K562 (cell line): ENCODE measurements around the gene HEBP1. TPM values are rescaled to one million over a fixed set of nuclear protein-coding genes. Genes with fewer than 3 reads are reported as not detected.

Experiments used
- ASH1L ChIP-seq: fragments of 450-650 bp; IDR thresholded peaks from 2 replicates; pipeline ENCODE4 v1.6.1; 2018; ENCODE audit warnings: borderline replicate concordance, mild to moderate bottlenecking, low read depth; ENCODE audit not compliant: partially characterized antibody
- BRD9 ChIP-seq: fragments of 450-650 bp; IDR thresholded peaks from 2 replicates; pipeline ENCODE4 v1.6.1; 2018; ENCODE audit warnings: low read depth; ENCODE audit not compliant: partially characterized antibody
- HOXB6 ChIP-seq: fragments of 250-450 bp; sonication (Bioruptor Pico); IDR thresholded peaks from 2 replicates; pipeline ENCODE4 v1.5.1; 2022; ENCODE audit warnings: mild to moderate bottlenecking, borderline replicate concordance
- JUND ChIP-seq, 2 experiments: IDR thresholded peaks; 2 replicates in 1 of 2; 3 replicates in 1 of 2; pipeline ENCODE4 v1.6.1; 2011; ENCODE audit warnings: borderline replicate concordance in 2 of 2, low read depth in 2 of 2, low read length in 2 of 2, improper control_type of control experiment in 1 of 2, missing biosample characterization in 1 of 2, missing genetic modification characterization in 1 of 2, missing genetic modification reagents in 1 of 2
- KHSRP ChIP-seq: fragments of 450-650 bp; IDR thresholded peaks from 2 replicates; pipeline ENCODE4 v1.6.1; 2017
- NR2C2 ChIP-seq, 2 experiments: fragments of 200-800 bp in 1 of 2; sonication (Bioruptor generic) in 1 of 2; sonication (generic) in 1 of 2; formaldehyde crosslinking in 1 of 2; IDR thresholded peaks; 2 replicates each; pipeline versions ENCODE4 v1.6.1 to v1.8.0; 2016 to 2022; ENCODE audit warnings: mild to moderate bottlenecking in 1 of 2, missing compliant biosample characterization in 1 of 2, missing genetic modification characterization in 1 of 2, missing genetic modification reagents in 1 of 2
- RCOR1 ChIP-seq, 2 experiments: IDR thresholded peaks; 2 replicates each; pipeline ENCODE4 v1.6.1; 2012; ENCODE audit warnings: low read depth in 2 of 2, low read length in 2 of 2, borderline replicate concordance in 1 of 2, improper control_type of control experiment in 1 of 2
- SOX6 ChIP-seq: fragments of 450-650 bp; IDR thresholded peaks from 2 replicates; pipeline ENCODE4 v1.6.1; 2014; ENCODE audit warnings: mild to moderate bottlenecking
- TBP ChIP-seq: optimal IDR thresholded peaks from 2 replicates; pipeline ENCODE3; 2011; ENCODE audit warnings: low read depth, low read length, improper control_type of control experiment
- TCF7 ChIP-seq: sonication (generic); IDR thresholded peaks from 2 replicates; pipeline ENCODE4 v1.6.1; 2016; ENCODE audit warnings: antibody characterized with exemption, borderline replicate concordance
- ZNF551 ChIP-seq: fragments of 250-450 bp; sonication (Bioruptor Pico); IDR thresholded peaks from 2 replicates; pipeline ENCODE4 v1.5.0; 2021; ENCODE audit warnings: mild to moderate bottlenecking, moderate library complexity
- ZZZ3 ChIP-seq: fragments of 450-650 bp; IDR thresholded peaks from 2 replicates; pipeline ENCODE4 v1.6.1; 2016; ENCODE audit warnings: antibody characterized with exemption, mild to moderate bottlenecking, moderate library complexity
- polyA plus RNA-seq, 8 experiments: library from polyadenylated mRNA; depleted of rRNA in 4 of 8; stranded (reverse) in 5 of 8; unstranded in 3 of 8; fragments of >200 nt; fragmentation: Nextera tagmentation in 2 of 8; fragmentation: Illumina TruSeq in 1 of 8; extraction: Ambion mirVana in 2 of 8; extraction: Trizol in 1 of 8; gene quantifications; 2 replicates each; pipeline versions ENCODE4 v1.2.1 to v1.2.3, GENCODE V29; 2011 to 2014; ENCODE audit warnings: inconsistent platforms in 1 of 8, missing spikeins in 1 of 8
- total RNA-seq, 7 experiments: library from RNA; depleted of rRNA in 6 of 7; stranded (reverse); fragments of >200 nt in 6 of 7; fragmentation: Illumina TruSeq in 2 of 7; extraction: Trizol in 2 of 7; gene quantifications; 2 replicates each; pipeline versions ENCODE4 v1.2.1 to v1.2.3, GENCODE V29; 2011 to 2021; ENCODE audit warnings: low replicate concordance in 1 of 7
- TF ChIP-seq, protein P1 (sequence below): fragments of 250-450 bp; sonication (Bioruptor Pico); IDR thresholded peaks from 2 replicates; pipeline ENCODE4 v1.5.0; 2021; ENCODE audit warnings: mild to moderate bottlenecking, moderate library complexity
- TF ChIP-seq, protein P2 (sequence below): fragments of 450-650 bp; formaldehyde crosslinking; IDR thresholded peaks from 2 replicates; pipeline ENCODE4 v1.4.0; 2020; ENCODE audit warnings: mild to moderate bottlenecking
- TF ChIP-seq, protein P3 (sequence below): fragments of 450-650 bp; IDR thresholded peaks from 2 replicates; pipeline ENCODE4 v1.6.1; 2018; ENCODE audit not compliant: partially characterized antibody
- TF ChIP-seq, protein P4 (sequence below): sonication (generic); formaldehyde crosslinking; IDR thresholded peaks from 2 replicates; pipeline ENCODE4 v1.8.1; 2023; ENCODE audit warnings: mild to moderate bottlenecking, missing genetic modification reagents

The HEBP1 gene
- total and polyA plus RNA-seq, 9 of the 15 experiments (the other 6 are each of a cell fraction or from before 2014, with no cell fraction given) = 1.1 to 10.1 (median 2.4) TPM

DNA sequence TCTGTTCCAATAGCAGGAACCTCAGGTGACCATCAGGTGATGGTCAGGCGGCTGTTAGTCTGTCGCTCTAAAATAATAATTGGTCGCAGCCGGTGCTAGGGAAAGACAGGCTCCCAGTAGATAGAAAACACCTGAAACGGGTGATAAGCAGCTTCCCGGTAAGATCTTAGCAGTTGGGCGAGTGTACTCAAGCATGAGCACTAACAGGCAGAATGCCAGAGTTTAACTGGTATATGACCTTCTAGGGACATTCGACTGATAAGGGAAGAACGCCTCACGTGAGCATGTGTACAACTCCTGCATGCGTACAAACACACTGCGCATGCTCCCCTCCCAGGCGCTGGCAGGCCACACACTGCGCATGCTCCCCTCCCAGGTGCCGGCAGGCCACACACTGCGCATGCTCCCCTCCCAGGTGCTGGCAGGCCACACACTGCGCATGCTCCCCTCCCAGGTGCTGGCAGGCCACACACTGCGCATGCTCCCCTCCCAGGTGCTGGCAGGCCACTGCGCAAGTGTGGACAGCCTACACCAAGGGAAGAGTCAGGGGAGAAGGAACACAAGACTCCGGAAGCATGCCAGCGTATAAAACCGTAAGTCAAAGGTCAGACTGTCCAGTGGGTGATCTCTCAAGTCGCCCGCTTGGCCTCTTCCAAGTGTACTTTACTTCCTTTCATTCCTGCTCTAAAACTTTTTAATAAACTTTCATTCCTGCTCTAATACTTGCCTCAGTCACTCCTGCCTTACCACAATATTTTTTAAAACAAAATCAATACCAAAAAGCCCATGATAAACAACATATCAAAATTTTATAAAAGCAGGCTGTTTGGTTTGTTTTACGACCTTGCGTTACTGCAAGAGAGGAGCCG is 72.6 kb downstream of the HEBP1 start (continued):
- TF ChIP-seq ZZZ3 (no peak), TBP (peak; percentile 61), KHSRP (no peak), ZNF551 (CRISPR knock-in tag) (no peak), ASH1L (no peak), RCOR1 (IDR thresholded peaks at IDR 0.05; ENCODE audit: borderline replicate concordance in 1 of 2, low read depth in 2 of 2, low read length in 2 of 2) (peak in 1 of 2 experiments; percentile 40; a peak in 1 of 4 replicates), NR2C2 (CRISPR knock-in tag; IDR thresholded peaks at IDR 0.05) (peak; percentile 52; the same call in 1 of the 2 replicates), NR2C2 (tag; IDR thresholded peaks at IDR 0.05) (peak; percentile 94), SOX6 (peak; percentile 59; the same call in 1 of the 2 replicates), HOXB6 (CRISPR knock-in tag) (no peak), BRD9 (no peak), TCF7 (no peak), JUND (IDR thresholded peaks at IDR 0.05; ENCODE audit: borderline replicate concordance, low read depth, low read length) (peak; percentile 25; the same call in 1 of the 2 replicates), JUND (tag; IDR thresholded peaks at IDR 0.05; ENCODE audit: borderline replicate concordance, low read depth, low read length) (no peak)
- TF ChIP-seq, protein P1, sequence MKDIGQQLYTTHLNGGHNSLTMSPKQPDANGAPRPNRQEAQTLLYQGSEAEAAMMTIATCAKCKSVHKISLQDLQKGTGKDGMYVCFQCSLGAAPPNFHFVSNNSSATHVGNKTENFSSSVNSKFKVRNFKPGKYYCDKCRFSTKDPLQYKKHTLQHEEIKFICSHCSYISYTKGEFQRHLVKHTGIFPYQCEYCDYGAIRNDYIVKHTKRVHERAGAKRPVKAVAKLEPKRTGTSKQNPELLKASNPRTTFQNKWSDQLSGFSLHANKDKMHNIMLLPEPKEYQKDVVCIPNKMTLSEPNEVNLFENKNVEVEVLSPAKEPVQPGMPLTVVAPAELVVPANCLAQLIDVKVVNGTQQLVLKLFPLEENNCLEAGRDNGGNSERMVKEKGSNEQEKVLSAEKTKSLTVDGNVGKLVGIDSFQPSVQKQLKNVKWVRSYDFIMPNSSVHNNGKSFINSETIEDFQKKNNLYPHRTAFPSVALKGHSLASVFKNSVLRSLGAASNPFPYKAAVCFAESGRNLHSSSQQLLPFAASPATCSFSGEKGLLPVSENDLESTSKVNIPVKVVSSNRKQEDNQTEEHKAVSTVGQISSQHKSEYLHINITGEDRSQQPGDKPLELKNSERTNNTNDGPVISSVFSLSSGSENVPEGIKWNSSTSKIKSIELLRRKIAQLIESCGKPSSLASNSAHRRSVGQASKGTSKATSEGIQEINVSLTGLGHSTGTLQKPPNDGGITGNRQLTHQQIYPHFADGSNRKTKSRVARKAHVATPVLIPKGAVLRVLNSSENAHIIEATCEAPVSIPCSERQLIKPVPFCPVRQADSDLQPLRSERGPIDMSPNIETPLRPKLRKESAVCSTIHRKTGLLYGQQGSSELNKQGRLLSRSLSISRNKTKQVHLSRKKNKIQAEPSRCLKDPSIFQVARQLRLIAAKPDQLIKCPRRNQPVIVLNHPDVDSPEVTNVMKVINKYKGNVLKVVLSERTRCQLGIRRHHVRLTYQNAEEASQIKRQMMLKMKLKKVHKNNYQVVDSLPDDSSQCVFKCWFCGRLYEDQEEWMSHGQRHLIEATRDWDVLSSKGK (CRISPR knock-in tag) = no peak
- TF ChIP-seq, protein P2, sequence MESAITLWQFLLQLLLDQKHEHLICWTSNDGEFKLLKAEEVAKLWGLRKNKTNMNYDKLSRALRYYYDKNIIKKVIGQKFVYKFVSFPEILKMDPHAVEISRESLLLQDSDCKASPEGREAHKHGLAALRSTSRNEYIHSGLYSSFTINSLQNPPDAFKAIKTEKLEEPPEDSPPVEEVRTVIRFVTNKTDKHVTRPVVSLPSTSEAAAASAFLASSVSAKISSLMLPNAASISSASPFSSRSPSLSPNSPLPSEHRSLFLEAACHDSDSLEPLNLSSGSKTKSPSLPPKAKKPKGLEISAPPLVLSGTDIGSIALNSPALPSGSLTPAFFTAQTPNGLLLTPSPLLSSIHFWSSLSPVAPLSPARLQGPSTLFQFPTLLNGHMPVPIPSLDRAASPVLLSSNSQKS = no peak
- TF ChIP-seq, protein P3, sequence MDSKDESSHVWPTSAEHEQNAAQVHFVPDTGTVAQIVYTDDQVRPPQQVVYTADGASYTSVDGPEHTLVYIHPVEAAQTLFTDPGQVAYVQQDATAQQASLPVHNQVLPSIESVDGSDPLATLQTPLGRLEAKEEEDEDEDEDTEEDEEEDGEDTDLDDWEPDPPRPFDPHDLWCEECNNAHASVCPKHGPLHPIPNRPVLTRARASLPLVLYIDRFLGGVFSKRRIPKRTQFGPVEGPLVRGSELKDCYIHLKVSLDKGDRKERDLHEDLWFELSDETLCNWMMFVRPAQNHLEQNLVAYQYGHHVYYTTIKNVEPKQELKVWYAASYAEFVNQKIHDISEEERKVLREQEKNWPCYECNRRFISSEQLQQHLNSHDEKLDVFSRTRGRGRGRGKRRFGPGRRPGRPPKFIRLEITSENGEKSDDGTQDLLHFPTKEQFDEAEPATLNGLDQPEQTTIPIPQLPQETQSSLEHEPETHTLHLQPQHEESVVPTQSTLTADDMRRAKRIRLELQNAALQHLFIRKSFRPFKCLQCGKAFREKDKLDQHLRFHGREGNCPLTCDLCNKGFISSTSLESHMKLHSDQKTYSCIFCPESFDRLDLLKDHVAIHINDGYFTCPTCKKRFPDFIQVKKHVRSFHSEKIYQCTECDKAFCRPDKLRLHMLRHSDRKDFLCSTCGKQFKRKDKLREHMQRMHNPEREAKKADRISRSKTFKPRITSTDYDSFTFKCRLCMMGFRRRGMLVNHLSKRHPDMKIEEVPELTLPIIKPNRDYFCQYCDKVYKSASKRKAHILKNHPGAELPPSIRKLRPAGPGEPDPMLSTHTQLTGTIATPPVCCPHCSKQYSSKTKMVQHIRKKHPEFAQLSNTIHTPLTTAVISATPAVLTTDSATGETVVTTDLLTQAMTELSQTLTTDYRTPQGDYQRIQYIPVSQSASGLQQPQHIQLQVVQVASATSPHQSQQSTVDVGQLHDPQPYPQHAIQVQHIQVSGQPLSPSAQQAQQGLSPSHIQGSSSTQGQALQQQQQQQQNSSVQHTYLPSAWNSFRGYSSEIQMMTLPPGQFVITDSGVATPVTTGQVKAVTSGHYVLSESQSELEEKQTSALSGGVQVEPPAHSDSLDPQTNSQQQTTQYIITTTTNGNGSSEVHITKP = peak; percentile 84
- TF ChIP-seq, protein P4, sequence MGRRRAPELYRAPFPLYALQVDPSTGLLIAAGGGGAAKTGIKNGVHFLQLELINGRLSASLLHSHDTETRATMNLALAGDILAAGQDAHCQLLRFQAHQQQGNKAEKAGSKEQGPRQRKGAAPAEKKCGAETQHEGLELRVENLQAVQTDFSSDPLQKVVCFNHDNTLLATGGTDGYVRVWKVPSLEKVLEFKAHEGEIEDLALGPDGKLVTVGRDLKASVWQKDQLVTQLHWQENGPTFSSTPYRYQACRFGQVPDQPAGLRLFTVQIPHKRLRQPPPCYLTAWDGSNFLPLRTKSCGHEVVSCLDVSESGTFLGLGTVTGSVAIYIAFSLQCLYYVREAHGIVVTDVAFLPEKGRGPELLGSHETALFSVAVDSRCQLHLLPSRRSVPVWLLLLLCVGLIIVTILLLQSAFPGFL = no peak
